Measurements from ENCODE around the gene TRAF5. TPM values are rescaled to one million over a fixed set of nuclear protein-coding genes. Genes with fewer than 3 reads are reported as not detected.
"Not testable (repeated sequence)": the region's sequence is repeated elsewhere in the genome, so short reads cannot be mapped to it uniquely, and the experiment has no call there.

Gene TRAF5
- total and polyA plus RNA-seq, 8 donors, result 10.1 to 29.2 (median 24.0) TPM

DNA sequence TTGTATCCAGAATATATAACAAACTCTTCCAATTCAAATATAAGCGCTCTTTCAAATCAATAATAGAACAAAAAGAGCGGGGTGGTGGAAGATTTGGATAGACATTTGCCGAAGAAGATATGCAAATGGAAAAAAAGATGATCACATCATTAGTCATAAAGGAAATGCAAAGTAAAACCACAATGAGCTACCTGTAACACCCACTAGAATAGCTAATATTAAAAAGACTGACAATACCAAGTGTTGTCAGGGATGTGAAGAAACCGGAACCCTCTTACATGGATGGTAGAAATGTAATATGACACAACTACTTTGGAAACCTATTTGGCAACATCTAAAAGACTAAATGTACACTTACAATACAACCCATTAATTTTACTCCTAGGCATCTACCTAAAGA, 5.7 kb upstream of the TRAF5 start:
- DNase-seq (no peak), ATAC-seq (no peak)
- Histone ChIP-seq H3K4me1 (peaks cover under 1 to 3% of the 10 kb centered on the region in 2 donors), H3K9me3 (no peaks in the 10 kb centered on the region), H3K27ac (no peak overlapping the region), H3K36me3 (peaks cover 0 to 10% of the 10 kb centered on the region in 2 donors), H3K4me3 (no peak overlapping the region), H3K27me3 (no peaks in the 10 kb centered on the region)
- intact Hi-C loops (cut with DNase I), result loop anchor here in 1 of 2 donors (10.0 kb wide), 2 partner anchors 154 to 194 kb away; no protein-coding TSS in a partner anchor
- TF ChIP-seq, protein P1, sequence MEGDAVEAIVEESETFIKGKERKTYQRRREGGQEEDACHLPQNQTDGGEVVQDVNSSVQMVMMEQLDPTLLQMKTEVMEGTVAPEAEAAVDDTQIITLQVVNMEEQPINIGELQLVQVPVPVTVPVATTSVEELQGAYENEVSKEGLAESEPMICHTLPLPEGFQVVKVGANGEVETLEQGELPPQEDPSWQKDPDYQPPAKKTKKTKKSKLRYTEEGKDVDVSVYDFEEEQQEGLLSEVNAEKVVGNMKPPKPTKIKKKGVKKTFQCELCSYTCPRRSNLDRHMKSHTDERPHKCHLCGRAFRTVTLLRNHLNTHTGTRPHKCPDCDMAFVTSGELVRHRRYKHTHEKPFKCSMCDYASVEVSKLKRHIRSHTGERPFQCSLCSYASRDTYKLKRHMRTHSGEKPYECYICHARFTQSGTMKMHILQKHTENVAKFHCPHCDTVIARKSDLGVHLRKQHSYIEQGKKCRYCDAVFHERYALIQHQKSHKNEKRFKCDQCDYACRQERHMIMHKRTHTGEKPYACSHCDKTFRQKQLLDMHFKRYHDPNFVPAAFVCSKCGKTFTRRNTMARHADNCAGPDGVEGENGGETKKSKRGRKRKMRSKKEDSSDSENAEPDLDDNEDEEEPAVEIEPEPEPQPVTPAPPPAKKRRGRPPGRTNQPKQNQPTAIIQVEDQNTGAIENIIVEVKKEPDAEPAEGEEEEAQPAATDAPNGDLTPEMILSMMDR (IDR thresholded peaks at IDR 0.05), result no peak

DNA sequence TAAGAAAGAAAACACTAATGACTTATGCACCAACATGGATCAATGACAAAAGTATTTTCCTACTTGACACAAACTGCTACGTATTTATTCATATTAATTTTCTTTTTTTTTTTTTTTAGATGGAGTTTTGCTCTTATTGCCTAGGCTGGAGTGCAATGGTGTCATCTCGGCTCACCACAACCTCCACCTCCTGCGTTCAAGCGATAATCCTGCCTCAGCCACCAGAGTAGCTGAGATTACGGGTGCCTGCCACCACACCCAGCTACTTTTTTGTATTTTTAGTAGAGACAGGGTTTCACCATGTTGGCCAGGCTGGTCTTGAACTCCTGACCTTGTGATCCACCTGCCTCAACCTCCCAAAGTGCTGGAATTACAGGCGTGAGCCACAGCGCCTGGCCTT, 5.0 kb upstream of the TRAF5 start:
- H3K27ac ChIP-seq, H3K9me3 ChIP-seq, H3K4me3 ChIP-seq, H3K36me3 ChIP-seq, H3K27me3 ChIP-seq, H3K4me1 ChIP-seq, DNase-seq, ATAC-seq: not testable (repeated sequence)
- intact Hi-C loops (cut with DNase I), result loop anchor here in 1 of 2 donors (10.0 kb wide), 2 partner anchors 153 to 193 kb away; no protein-coding TSS in a partner anchor

DNA sequence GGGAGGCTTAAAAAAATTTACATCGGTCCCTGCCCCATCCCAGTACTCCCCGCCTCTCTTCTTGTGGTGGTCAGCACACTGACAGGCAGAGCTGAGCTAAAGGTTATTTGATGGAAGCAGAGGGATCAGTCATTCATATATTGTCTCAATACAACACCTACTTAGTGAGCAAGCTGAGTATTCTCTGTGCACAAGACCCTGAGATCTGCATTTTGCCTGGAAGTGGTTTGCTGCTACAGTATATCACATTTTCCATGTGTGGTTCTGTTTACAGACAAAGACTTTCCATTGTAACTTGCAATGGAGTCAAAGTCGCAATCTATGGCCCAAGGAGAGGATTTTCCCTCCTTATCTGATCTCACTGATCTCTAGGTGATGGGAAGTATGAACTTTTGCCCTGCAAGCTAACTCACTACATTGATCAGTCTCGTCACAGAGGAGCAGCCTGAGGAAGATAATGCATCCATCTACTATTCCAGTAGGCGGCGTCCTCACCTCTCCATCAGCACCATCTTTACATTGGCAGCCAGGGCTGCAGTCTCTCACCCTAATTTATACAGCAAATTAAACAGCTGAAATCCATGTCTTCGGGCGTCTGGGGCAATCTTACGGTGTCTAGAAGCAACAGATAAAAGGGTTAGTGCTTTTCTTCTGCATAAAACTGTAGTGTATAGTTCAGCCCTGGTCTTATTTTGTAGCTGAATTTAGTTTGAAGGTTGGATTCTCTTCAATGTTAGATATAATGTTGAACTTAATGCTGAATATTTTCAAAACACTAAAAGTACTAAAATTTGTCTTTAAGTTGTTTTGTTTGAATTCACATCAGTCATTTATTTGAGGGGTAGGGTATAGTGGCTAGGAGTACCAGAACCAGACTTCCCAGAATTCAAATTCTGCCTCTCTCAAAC, 3.2 kb upstream of the TRAF5 start:
- TF ChIP-seq, protein P1 (IDR thresholded peaks at IDR 0.05), result peak; percentile 66 to 67
- H3K4me3 ChIP-seq, result no peak overlapping the region
- ATAC-seq (peak; percentile 79), DNase-seq (peak in 2 of 4 donors; percentile 35 to 62)
- intact Hi-C loops (cut with DNase I), result loop anchor here in 1 of 2 donors (10.0 kb wide), 2 partner anchors 151 to 191 kb away; no protein-coding TSS in a partner anchor
- no peak overlapping the region for H3K27ac ChIP-seq
- H3K36me3 ChIP-seq, result no peaks in the 10 kb centered on the region
- no peaks in the 10 kb centered on the region for H3K9me3 ChIP-seq
- peaks cover 0 to 9% of the 10 kb centered on the region in 2 donors for H3K27me3 ChIP-seq
- peaks cover 4 to 17% of the 10 kb centered on the region in 2 donors for H3K4me1 ChIP-seq

DNA sequence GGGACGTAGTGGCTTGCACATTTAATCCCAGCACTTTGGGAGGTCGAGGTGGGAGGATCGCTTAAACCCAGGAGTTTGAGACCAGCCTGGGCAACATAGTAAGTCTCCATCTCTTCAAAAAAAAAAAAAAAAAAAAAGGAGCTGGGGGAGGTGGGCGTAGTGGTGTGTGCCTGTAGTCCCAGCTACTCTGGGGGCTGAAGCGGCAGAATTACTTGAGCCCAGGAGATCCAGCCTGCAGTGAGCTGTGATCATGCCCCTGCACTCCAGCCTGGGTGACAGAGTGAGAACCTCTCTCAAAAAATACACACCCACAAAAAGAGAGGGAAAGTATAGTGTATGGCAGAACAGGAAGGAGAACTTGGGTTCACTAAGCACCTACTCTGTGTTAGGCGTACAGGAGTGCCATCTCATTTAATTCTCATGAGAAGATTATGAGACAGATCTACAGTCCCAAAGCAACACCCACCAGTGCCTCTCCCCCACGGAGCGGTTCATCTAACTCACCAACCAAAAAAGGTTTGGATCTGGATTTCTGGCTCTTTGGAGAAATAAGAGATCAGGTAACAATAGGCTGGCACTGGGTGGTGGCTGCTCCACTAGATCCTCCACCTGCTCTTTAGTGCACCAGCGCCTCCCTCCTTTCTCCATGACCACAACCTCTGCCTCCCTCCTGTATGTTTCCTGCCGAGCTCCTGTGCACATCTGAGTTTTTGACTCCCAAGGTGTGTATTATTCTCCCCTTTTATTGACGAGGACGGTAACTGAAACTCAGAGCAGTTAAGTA, 1.4 kb upstream of the TRAF5 start:
- no peaks in the 10 kb centered on the region for H3K9me3 ChIP-seq
- peaks cover 0 to 9% of the 10 kb centered on the region in 2 donors for H3K27me3 ChIP-seq
- ATAC-seq (no peak), DNase-seq (no peak)
- no peak overlapping the region for H3K27ac ChIP-seq
- peaks cover 4 to 17% of the 10 kb centered on the region in 2 donors for H3K4me1 ChIP-seq
- H3K36me3 ChIP-seq, result no peaks in the 10 kb centered on the region
- intact Hi-C loops (cut with DNase I), result loop anchor here in 1 of 2 donors (10.0 kb wide), 2 partner anchors 150 to 190 kb away; no protein-coding TSS in a partner anchor
- TF ChIP-seq, protein P1 (IDR thresholded peaks at IDR 0.05), result no peak
- H3K4me3 ChIP-seq, result no peak overlapping the region

DNA sequence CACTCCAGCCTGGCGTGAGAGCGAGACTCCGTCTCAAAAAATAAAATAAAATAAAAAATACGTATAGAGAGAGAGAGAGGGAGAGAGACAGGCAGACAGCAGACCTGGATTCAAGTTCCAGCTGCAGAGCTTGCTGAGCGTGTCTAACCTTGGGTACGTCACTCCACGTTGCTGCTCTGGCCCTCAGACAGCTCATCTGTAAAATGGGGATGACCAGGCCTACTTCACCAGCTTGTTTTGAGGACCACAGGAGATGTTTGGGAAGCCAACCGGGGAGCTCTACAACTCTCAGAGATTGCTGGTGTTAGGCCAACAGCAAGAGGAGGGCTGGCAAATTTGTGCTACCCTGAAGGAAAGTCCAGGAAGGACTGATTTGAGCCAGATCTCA, 499 bp upstream of the TRAF5 start:
- ATAC-seq, result no peak
- H3K27me3 ChIP-seq, result peaks cover 0 to 9% of the 10 kb centered on the region in 2 donors
- intact Hi-C loops (cut with DNase I), result loop anchor here in 1 of 2 donors (10.0 kb wide), 2 partner anchors 149 to 189 kb away; no protein-coding TSS in a partner anchor
- peaks cover 4 to 17% of the 10 kb centered on the region in 2 donors for H3K4me1 ChIP-seq
- H3K36me3 ChIP-seq, result no peaks in the 10 kb centered on the region
- peak overlapping the region; percentile 64 to 69 for H3K4me3 ChIP-seq
- TF ChIP-seq, protein P1 (IDR thresholded peaks at IDR 0.05), result no peak
- peak overlapping the region; percentile 71 to 81 for H3K27ac ChIP-seq
- no peak for DNase-seq
- H3K9me3 ChIP-seq, result no peaks in the 10 kb centered on the region
